Embryonic facial prominence (tissue), 1 donor: ENCODE results near the gene OSBPL3.

ENCODE experiments used
- DNase-seq: peaks from one replicate; pipeline ENCODE4 v3.0.0-alpha.2; 2016; ENCODE audit errors: extremely low spot score

OSBPL3 gene

DNA sequence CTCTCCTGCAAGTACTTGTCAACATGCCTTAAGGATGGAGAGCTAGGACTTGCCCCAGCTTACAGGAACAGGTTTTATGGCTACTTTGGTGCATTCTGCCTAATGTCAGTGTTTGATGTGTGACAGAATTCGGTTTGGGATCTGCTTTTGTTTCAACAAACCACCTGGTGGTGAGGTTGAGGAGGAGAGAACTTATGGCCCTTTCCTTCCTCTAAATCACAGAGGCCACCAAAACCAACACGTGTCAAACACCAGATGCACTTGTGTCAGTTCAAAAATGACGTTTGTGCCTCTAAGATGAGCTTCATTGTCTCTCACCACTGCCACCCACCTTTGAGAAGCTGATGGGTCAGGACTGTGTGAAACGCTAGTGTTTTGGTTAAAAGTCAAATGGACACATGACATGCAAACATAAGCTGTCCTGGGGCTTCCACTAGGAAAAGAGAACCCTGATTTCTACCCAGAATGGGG, 83.9 kb downstream of the OSBPL3 start:
- no peak for DNase-seq

DNA sequence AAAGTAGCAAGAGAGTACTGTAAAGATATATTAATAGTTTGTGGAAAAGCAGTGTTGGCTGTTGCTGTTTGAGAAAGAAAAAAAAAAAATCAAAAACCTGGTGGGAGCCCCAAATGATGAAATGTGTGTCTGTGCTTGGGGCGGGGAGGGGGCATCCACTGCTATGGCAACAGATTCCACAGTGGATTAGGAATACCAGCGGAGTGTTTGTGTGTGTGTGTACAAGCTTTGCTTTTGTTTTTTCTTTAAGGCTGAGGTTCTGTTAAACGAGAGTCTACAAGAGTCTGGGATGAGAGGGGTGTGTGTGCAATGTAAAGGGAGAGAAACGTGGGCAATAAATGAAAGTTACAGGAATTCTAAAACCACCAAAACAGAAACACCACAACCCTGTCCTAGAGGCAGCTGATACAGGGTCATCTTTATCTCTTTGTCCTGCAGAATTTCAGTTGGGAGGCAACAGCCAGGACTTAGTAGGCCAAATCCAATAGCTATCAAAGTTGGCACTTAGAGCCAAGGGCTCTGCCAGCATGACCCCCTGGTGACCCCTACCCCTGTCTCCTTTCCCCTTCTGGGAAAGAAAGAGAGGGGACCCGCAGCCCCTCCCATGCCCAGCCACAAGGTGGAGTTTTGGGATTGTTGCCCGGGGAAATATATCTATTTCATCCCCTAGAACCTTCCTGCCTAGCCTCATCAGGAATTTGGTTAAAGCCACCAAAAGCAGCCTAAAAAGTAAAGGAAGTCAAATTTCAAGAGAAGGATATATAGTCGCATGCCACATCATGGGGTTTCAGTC, 85.4 kb downstream of the OSBPL3 start:
- DNase-seq: no peak

DNA sequence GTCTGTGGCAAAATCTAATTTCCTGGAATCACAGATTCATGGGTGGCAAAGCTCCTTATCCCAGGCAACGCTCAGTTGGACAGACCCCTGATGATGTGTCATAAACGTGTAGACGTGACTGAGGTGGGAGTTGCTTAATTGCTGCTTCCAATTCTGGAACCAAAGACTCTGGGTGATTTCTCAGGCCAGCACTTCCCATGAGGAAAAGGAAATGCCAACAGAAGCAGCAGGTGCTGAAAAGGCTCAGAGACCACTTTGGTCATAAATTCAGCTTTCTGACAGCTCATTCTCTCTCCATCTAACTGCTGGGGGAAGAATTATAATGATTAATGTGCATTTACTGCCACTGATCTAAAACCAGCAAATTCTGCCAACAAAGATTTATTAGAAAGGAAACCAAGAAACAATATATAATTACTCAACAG, 88.7 kb downstream of the OSBPL3 start:
- DNase-seq: no peak

DNA sequence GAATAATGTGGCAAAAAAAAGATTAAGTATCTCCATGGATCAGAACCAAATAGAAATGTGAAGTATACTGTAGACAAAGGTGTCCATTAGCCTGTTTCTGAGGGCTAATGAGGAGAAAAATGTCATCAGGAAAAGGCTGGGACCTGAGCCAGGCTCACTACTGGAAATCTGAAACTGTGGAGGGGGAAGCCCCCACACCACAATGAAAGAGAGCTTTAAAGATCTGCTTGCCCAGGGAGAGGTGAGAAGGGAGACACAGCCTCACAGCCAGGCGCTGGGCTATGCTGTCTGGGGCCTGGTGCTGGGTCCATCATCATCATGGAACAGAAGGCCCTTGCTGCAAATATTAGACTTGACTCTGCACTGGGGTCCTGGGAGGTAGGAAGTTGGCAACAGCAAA, 90.4 kb downstream of the OSBPL3 start:
- DNase-seq: no peak

DNA sequence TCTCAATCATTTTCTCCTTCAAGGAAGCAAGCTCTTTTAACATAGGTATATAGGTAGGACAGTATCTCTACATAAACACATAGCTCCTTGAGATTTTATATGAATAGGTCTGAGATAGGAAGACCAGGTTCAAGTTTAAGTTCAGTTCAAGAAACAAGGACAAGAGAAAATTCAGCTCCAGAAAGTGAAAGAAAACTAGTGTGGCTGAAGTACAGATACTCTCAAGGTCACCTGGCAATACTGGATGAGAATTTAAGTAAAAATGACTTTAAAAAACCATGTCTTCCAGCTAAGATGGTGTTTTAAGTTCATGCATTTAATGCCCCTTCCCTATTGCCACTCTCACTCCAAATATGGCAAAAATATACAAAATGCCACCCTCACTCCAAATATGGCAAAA, 91.3 kb downstream of the OSBPL3 start:
- no peak for DNase-seq

DNA sequence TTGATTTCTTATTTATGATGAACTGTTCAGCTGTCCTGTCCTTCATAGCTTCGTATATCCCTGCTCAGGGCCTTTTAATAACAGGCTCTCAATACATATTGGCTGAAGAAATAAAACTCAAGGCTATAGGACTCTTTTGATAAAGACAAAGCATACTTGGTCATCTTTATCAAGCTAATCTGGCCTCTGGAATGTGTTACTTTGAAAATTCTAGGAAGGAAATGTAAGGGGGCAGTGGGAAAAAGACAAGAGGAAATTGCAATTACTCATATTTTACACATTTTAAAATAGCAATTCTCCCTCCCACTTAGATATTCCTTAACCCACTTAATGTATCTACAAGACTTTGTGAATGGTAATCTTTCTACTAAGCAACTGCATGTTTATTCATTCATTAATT, 94.3 kb downstream of the OSBPL3 start:
- no peak for DNase-seq

DNA sequence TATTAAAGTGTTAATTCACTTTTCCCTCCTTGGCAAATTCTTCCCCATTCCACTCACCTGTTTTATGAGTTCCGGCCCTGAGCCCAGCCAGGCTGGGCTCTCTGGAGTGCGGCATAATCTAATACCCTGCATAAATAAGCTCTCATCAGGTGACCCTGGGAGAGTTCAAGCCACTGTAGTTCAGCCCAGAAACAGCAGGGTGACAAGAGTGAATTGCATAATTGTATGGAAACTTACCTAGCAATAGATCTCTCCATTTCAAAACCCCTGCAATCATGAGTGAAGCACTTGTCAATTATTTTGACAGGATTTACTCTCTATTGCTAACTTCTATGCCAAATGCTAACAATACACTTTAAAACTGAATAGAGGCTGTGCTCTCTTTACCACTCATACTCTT, 94.7 kb downstream of the OSBPL3 start:
- DNase-seq: no peak

DNA sequence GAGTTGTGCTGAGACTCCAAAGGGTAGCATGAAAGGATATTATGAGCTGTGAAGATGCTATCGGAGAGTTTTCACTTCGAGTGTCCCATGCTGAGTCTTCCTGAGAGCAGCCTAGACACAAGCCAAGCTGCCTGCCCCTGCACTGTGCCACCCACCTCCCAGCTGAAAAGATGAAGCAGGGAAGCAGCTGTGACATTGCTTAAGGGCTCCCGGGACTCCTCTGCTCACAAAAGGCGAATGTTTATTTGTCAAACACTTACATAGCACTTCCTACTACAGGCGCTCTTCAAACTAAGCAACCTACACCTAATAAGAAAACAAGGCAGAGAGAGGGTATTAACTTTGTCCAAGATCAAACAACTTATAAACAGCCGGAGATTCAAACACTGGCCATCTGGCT, 95.6 kb downstream of the OSBPL3 start:
- no peak for DNase-seq

DNA sequence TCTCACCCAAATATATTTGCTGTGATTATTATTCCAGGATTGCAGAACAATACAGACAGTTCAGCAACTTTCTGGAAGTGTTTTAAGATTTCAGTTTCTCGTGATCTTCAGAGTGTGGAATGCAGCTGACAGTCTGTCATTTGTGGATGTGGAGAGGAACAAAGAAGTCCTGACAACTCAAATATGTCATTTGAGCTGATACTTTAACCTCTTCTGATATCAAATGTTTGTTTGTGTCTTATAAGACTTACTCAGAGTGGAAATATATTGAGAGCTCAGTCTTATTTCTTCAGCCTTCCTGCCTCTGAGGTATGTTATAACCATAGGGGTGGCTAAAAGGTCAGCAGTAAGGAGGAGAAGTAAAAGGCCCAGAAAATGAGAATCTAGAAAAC, 96.4 kb downstream of the OSBPL3 start:
- DNase-seq: no peak

DNA sequence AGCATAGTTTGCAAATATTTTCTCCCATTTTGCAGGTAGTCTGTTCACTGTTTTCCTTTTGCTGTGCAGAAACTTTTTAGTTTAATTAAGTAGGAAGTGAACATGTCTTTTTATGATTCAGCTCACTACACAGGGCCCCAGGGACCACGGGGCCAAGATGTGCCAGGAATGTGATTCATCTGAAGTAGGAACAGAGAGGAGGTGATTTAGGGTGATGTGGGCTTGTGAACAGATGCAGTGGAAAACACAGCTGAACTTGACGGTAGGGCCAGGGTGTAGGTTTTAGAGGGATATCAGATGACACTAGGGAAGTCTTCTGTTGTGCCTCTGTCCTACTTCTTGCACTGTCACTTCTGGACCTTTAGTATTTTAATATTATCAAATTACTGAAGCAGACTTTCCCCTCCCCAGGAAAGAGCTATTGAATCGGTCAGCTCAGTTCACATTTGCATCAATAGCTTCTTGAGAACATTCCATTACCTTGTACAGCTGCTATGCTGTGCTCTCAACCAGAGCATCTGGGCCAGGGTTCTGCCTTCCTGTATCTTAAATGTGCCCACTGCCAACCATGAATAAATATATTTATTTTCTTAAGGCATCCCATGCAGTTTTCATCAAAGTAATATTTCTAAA, 96.9 kb downstream of the OSBPL3 start:
- no peak for DNase-seq

DNA sequence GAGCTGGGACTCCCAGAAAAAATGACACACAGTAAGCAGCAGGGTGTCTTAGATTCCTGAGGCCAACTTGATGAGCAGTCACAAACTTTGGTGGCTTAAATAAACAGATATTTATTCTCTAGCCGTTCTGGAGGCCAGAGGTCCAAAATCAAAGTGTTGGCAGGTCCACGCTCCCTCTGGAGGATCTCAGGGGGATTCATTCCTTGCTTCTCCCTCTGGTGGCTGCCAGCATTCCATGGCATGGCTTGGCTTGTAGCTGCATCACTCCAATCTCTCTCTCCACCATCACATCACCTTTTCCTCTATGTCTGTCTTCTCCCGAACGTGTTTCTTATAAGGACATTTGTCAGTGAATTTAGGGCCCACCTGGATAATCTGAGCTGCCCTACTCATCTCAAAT, 98.4 kb downstream of the OSBPL3 start:
- DNase-seq: no peak

DNA sequence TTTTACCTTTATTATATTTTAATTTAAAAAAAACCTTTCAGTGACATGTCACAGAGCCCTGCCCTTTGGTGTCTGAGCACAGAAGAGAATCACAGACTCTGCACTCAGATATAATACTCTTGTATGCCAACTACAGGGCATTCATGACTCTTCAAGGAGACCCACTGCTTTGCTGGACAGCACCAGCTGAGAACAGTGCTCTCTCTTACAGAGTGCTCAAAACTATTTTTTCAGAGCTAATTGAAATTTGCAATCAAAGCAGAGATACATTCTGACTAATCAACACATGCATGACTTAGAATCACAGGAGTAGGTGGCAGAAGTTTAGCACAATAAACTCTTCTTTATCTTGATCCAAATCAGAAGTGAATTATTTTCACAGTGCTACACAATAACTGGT, 99.1 kb downstream of the OSBPL3 start:
- no peak for DNase-seq

DNA sequence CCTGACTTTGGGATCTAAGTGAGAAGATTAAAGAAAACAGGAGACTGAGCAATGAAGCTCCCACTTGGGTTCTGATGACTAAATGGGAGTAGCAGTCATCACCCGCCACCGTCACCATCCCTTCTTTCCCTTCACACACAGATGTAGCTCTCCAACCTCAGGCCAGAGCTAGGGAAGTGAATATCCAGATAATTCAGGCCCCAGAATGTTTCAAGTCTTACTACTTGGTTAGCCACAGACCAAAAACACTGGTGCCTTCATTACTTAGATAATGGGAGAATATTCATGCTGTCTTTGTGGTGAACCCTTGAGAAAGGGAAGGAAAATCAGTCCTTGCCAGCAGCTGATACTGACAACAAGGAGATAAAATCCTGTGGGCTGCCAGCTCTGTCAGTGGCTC, 100.7 kb downstream of the OSBPL3 start:
- no peak for DNase-seq

DNA sequence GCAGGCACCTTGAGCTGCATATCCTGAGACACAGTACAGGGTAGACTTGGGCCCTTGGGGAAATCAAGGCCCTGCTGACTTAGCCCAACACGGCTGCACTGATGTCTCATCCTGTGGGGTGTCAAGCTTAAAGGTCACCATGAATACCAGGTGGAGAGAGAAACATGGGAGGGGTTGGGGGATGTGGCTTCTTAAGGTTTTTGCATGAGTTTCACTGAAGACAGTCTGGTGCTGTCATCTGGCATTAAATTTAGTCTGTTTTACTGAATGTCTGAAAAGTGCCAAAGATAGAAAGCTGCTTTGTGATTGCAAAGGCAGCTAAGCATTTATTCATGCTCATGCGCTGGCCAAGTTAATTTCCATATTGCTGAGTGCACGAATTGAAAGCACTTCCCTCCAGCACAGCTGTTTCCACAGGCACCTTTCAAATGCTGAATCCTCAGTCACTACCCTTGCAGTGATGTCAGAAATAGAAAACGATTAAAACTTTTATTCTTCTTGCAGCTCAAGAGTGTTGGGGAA, 102.1 kb downstream of the OSBPL3 start:
- peak; percentile 12 for DNase-seq

DNA sequence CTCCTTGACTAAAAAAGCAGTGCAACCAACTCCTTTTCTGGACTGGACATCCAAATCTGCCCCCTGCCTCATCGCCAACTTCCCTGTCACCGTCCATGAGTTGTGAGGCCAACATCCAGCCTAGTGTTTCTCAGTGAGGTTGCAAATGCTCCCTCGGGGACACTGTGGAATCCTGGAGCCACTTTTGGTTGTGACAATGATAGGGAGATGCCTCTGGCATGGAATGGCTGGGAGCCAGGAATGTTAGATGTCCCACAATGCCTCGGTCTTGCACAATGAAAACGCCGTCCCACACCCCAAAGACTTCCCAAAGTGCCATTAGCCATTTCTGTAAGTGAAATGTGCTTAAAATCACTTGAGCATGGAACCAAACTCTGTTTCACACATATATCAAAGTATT, 105.2 kb downstream of the OSBPL3 start:
- no peak for DNase-seq

DNA sequence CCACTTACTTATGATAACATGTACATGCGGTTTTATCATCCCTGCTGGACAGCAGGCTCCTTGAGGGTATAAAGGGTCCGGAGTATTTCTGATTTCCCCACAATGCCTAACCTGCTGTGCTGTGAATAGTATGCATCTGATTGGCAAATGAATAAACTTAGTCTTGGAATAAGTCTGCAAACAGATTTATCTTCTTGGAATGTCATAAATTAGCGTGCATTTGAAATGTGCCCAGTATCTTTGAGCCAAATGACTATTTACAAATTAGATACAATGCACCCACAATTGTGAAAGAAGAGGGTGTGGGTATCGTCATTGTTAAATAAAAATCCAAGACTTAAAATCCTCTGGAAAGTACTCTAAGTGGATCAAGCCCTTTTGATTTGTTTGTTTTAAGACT, 106.0 kb downstream of the OSBPL3 start:
- no peak for DNase-seq

DNA sequence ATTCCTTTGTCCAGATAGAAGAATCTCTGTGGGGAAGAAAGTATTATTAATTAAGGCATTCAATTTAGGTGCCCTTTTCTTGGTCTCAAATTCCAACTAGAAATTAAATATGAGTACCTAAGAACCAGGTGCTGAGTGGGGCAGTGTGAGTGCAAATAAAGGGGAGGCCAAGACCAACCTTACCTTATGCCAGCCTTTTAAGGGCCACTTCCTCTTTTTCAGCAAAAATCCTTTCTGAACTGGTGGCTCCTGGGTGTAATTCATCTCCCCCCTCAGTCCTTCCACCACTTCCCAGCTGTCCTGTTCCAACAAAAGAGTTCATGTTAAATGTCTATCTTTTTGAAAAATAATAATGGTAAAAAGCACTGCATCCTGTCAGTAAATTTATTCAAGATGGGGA, 108.2 kb downstream of the OSBPL3 start:
- no peak for DNase-seq

DNA sequence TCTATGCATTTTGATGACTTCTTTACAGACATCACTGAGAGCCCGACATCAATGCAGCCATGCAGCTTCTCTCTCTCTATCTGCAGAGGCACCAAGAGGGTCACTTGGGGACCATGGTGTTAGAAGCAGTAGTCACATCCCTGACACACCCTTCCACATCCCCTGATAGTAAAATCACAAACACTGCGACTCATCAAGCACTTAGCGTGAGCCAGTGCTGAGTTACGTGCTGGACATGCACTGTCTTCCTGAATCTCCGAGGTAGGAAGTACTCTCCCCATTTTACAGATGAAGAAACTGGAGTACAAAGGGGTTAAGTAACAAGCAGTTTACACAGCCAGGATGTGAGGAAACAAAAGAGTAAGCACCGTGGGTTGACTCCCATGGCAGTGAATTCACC, 109.2 kb downstream of the OSBPL3 start:
- no peak for DNase-seq

DNA sequence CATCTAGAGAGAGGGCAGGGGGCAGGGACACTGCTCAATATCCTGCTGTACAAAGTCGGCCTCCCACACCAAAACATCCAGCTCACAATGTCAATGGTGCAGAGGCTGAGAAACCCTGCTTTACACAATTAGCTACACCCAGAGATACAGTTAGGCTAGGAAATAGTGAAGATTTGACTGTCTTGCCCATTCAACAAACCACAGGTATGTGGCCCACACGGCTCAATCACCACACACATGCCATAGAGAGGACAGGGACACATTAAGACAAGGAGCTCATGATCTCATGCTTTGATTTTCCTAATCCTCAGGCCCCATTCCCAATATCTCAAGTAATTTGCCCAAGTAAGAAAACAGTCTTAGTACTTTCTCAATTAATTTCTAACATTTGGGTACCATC, 110.4 kb downstream of the OSBPL3 start:
- DNase-seq: no peak

DNA sequence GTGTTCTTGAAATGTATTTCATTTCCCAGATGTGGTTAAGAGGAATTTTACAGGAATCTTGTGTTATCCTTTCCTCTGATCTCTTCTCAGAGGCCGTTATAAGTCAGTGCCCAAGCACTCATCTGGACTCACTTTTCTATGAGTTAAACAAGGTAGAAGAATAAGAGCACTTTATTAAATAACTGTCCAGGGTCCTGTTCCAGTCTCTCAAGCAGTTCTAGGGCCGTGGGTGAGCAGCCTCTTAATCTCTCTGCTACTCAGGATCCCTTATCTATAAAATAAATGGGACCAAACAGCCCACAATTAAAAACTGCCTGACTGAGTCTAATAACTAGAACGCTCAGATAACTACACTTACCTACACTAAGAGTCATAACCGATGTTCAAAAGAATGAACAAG, 111.2 kb downstream of the OSBPL3 start:
- no peak for DNase-seq

DNA sequence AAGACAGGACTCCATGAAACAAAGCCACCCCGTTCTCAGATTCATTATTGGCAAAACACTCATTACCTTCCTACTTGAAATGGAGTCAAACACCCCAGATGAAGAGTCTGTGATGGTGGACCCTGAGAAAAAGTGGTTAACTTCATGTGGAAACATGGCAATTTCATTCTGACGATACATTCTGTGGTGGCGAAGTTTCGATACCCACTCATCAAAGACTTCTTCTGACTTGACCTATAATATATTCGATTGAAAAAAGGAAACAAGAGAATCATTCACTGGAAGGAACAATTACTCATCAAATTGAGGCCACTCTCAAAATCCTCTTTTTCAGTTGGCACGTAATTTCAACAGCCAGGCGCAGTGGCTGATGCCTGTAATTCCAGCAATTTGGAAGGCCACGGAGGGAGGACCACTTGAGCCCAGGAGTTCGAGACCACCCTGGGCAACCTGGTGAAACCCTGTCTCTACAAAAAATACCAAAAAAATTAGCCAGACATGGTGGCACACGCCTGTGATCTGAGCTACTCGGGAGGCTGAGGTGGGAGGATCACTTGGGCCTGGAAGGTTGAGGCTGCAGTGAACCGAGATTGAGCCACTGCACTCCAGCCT, 113.9 kb downstream of the OSBPL3 start:
- DNase-seq: no peak

DNA sequence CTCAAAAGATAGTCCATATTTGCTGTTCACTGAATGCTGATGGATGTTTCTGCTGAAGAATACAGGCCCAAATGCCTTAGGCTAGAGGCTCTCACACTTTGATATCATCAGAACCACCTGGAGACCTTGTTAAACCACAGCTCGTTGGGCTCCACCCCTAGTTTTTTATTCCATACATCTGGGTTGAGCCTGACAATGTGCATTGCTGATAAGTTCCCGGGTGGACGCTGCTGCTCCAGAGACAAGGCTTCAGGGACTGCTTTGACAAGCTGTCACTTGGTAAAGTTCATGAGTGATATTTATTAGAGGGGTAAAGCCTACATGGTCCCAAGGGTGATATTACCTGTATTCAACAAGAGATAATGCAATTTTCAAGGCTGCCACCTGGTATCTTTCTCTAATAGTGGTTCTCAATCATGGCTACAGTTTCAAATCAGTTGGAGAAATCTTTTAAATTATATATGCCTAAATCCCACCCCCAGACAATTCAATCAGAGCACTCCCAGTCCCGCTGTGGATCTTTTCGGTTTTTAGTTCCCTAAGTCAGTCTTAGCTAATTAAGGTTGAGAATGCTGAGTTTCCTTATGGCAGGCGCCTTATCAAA, 115.7 kb downstream of the OSBPL3 start:
- DNase-seq: no peak

DNA sequence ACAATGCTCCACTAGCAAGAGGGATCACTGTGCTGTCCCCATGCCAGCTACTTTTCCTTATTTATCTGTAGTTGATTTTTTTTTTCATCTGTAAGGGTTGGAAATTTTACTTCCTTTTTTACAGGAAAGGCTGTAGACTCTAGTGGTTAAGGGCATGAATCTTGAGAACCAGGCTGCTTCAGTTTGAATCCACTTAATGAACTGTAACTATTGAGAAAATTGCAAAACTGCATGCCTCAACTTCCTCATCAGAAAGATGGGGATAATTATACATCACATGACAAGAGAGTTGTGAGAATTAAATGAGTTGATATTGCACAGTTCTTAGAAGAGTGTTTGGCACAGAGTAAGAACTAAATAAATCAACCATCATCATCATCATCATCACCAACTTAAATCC, 116.4 kb downstream of the OSBPL3 start:
- no peak for DNase-seq
